Nephron progenitor cell (in vitro differentiated cells): Measurements from ENCODE around the gene EPS15.

Source experiments
- DNase-seq: peaks from one replicate; pipeline ENCODE4 v3.0.0; 2021
- H3K27ac Mint-ChIP-seq: 2 replicates; pipeline ENCODE4 v1.8.0; 2021; ENCODE audit warnings: mild to moderate bottlenecking, moderate library complexity, mixed read lengths
- H3K27me3 Mint-ChIP-seq: 2 replicates; pipeline ENCODE4 v1.8.0; 2021; ENCODE audit warnings: mild to moderate bottlenecking, low read depth, mixed read lengths; ENCODE audit not compliant: poor library complexity
- H3K36me3 Mint-ChIP-seq: 2 replicates; pipeline ENCODE4 v1.8.0; 2021; ENCODE audit warnings: low read depth, mixed read lengths
- H3K4me1 Mint-ChIP-seq: 2 replicates; pipeline ENCODE4 v1.8.0; 2021; ENCODE audit warnings: mixed read lengths
- H3K4me3 Mint-ChIP-seq: 2 replicates; pipeline ENCODE4 v1.8.0; 2021; ENCODE audit warnings: mild to moderate bottlenecking, moderate library complexity, mixed read lengths
- H3K9me3 Mint-ChIP-seq: 2 replicates; pipeline ENCODE4 v1.8.0; 2021; ENCODE audit warnings: mild to moderate bottlenecking, moderate library complexity, mixed read lengths
- CTCF ChIP-seq: fragments of 200-600 bp; sonication (generic); IDR thresholded peaks from 2 replicates; pipeline ENCODE4 v1.5.0; 2021; ENCODE audit warnings: antibody characterized with exemption

The EPS15 gene

GRCh38 chr1:51355382-51355781, 163.7 kb downstream of the EPS15 start:
- H3K9me3 Mint-ChIP-seq = no peaks in the 10 kb centered on the region
- H3K4me1 Mint-ChIP-seq = no peaks in the 10 kb centered on the region
- H3K36me3 Mint-ChIP-seq = peaks cover 13% of the 10 kb centered on the region
- no peak for DNase-seq
- no peaks in the 10 kb centered on the region for H3K27me3 Mint-ChIP-seq
- H3K27ac Mint-ChIP-seq = no peak overlapping the region
- no peak overlapping the region for H3K4me3 Mint-ChIP-seq
- TF ChIP-seq CTCF = no peak

GRCh38 chr1:51354416-51354815, 164.7 kb downstream of the EPS15 start:
- no peak for DNase-seq
- TF ChIP-seq CTCF = no peak
- H3K4me1 Mint-ChIP-seq = no peaks in the 10 kb centered on the region

GRCh38 chr1:51351907-51352306, 167.2 kb downstream of the EPS15 start:
- Mint-ChIP-seq H3K27me3 (peaks cover 7% of the 10 kb centered on the region), H3K9me3 (no peaks in the 10 kb centered on the region), H3K4me3 (no peak overlapping the region), H3K4me1 (no peaks in the 10 kb centered on the region), H3K36me3 (peaks cover 4% of the 10 kb centered on the region), H3K27ac (no peak overlapping the region)
- no peak for DNase-seq
- TF ChIP-seq CTCF = no peak

More at GRCh38 chr1:51354416-51354815, 164.7 kb downstream of the EPS15 start:
- Mint-ChIP-seq H3K36me3 (peaks cover 4% of the 10 kb centered on the region), H3K9me3 (no peaks in the 10 kb centered on the region), H3K4me3 (no peak overlapping the region), H3K27ac (no peak overlapping the region), H3K27me3 (no peaks in the 10 kb centered on the region)

GRCh38 chr1:51349862-51350261, 169.2 kb downstream of the EPS15 start:
- H3K27ac Mint-ChIP-seq = peak overlapping the region; percentile 86
- no peaks in the 10 kb centered on the region for H3K36me3 Mint-ChIP-seq
- H3K27me3 Mint-ChIP-seq = peaks cover 27% of the 10 kb centered on the region
- no peaks in the 10 kb centered on the region for H3K9me3 Mint-ChIP-seq
- H3K4me1 Mint-ChIP-seq = no peaks in the 10 kb centered on the region
- no peak for DNase-seq
- H3K4me3 Mint-ChIP-seq = no peak overlapping the region
- TF ChIP-seq CTCF = no peak

GRCh38 chr1:51348147-51348527, 170.9 kb downstream of the EPS15 start:
- DNase-seq = no peak
- no peak for TF ChIP-seq CTCF
- no peaks in the 10 kb centered on the region for H3K36me3 Mint-ChIP-seq

GRCh38 chr1:51347398-51348146, 171.5 kb downstream of the EPS15 start:
- no peak overlapping the region for H3K4me3 Mint-ChIP-seq
- no peaks in the 10 kb centered on the region for H3K36me3 Mint-ChIP-seq
- no peaks in the 10 kb centered on the region for H3K4me1 Mint-ChIP-seq
- no peaks in the 10 kb centered on the region for H3K9me3 Mint-ChIP-seq
- H3K27ac Mint-ChIP-seq = no peak overlapping the region
- H3K27me3 Mint-ChIP-seq = peaks cover 50% of the 10 kb centered on the region
- DNase-seq = no peak
- TF ChIP-seq CTCF = no peak

More at GRCh38 chr1:51348147-51348527, 170.9 kb downstream of the EPS15 start:
- Mint-ChIP-seq H3K27ac (no peak overlapping the region), H3K4me1 (no peaks in the 10 kb centered on the region), H3K9me3 (no peaks in the 10 kb centered on the region), H3K4me3 (no peak overlapping the region), H3K27me3 (peaks cover 44% of the 10 kb centered on the region)
